Sciatic nerve (tissue), 1 donor: ENCODE measurements around the gene RHEBL1. TPM values are rescaled to one million over a fixed set of nuclear protein-coding genes. Genes with fewer than 3 reads are reported as not detected.

Experiments
- total RNA-seq: library from RNA; stranded (reverse); fragmentation: NEBNext Ultra II Directional; extraction: Animal tissue kit (Norgen Biotek cat#: 25700); gene quantifications from one replicate; pipeline ENCODE4 v1.2.1, GENCODE V29; 2021
- donor health status: DM: no; HTN: no; CAD: no.

The RHEBL1 gene
- total RNA-seq, 1 donor from 2014 or later = 2.7 TPM

Other genes with a start within 250 kb of the RHEBL1 start
- 60.2 TPM for gene DDX23, start 217.8 kb downstream of the RHEBL1 start, total RNA-seq
- 4.5 TPM for gene RND1, start 204.1 kb downstream of the RHEBL1 start, total RNA-seq
- gene FKBP11, start 144.5 kb downstream of the RHEBL1 start, total RNA-seq = 17.8 TPM
- gene ARF3, start 112.5 kb downstream of the RHEBL1 start, total RNA-seq = 112 TPM
- 1.1 TPM for gene WNT10B, start 98.2 kb downstream of the RHEBL1 start, total RNA-seq
- gene WNT1, start 91.7 kb downstream of the RHEBL1 start, total RNA-seq = not detected
- not detected for gene DDN, start 70.6 kb downstream of the RHEBL1 start, total RNA-seq
- gene PRKAG1, start 51.2 kb downstream of the RHEBL1 start, total RNA-seq = 46.4 TPM
- gene KMT2D, start 9.2 kb downstream of the RHEBL1 start, total RNA-seq = 123 TPM
- 54.5 TPM for gene DHH, start 24.8 kb upstream of the RHEBL1 start, total RNA-seq
- 99.1 TPM for gene LMBR1L, start 40.9 kb upstream of the RHEBL1 start, total RNA-seq
- gene TUBA1B, start 61.4 kb upstream of the RHEBL1 start, total RNA-seq = 680 TPM
- 346 TPM for gene TUBA1A, start 119.1 kb upstream of the RHEBL1 start, total RNA-seq
- 59.8 TPM for gene TUBA1C, start 195.1 kb upstream of the RHEBL1 start, total RNA-seq
- 3.7 TPM for gene PRPH, start 225.2 kb upstream of the RHEBL1 start, total RNA-seq